Measurements from ENCODE around the gene FZD2.

Gene FZD2

GRCh38 chr17:44608727-44609435 lies 51.6 kb downstream of the FZD2 start:
- DNase-seq: no peak

GRCh38 chr17:44610331-44610730 lies 53.0 kb downstream of the FZD2 start:
- DNase-seq: no peak

Data from activated CD4-positive, alpha-beta T cell treated with anti-CD3 and anti-CD28 coated beads, Interleukin-2, amount 50 U/mL, for 1 hour (primary cell).